Measurements from ENCODE around the gene NEDD4L.

The NEDD4L gene

DNA sequence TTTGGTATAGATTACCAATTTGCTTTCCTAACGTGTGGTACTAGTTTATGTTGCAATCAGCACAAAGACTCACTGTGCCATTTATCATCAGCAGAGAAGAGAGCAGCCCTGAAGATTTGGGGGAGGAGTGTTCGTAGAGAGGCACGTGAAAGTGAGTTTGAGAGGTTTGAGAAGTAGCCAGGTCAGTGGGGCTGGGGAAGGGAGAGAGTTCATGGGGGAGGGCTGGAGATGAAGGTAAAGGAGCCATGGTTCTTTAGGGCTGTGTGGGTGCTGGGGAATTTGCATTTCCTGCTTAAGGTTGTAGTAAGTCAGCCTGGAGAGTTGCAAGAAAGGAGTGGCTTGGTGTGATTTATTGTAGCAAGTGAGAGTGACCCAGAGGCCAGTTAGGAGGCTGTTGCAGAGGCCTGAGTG is 172.1 kb downstream of the NEDD4L start:
- TF ChIP-seq, protein P1, sequence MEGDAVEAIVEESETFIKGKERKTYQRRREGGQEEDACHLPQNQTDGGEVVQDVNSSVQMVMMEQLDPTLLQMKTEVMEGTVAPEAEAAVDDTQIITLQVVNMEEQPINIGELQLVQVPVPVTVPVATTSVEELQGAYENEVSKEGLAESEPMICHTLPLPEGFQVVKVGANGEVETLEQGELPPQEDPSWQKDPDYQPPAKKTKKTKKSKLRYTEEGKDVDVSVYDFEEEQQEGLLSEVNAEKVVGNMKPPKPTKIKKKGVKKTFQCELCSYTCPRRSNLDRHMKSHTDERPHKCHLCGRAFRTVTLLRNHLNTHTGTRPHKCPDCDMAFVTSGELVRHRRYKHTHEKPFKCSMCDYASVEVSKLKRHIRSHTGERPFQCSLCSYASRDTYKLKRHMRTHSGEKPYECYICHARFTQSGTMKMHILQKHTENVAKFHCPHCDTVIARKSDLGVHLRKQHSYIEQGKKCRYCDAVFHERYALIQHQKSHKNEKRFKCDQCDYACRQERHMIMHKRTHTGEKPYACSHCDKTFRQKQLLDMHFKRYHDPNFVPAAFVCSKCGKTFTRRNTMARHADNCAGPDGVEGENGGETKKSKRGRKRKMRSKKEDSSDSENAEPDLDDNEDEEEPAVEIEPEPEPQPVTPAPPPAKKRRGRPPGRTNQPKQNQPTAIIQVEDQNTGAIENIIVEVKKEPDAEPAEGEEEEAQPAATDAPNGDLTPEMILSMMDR (IDR thresholded peaks at IDR 0.05; ENCODE audit: control extremely low read depth, extremely low read depth, low read depth, missing control alignments), result no peak
- ChIA-PET CTCF (interaction anchor here (1.5 kb wide), 1 partner anchor 27 kb away, joined by 3 read pairs; no protein-coding TSS in a partner anchor), POLR2A (no interaction called here)
- no peak for DNase-seq (ENCODE audit: extremely low spot score)

DNA sequence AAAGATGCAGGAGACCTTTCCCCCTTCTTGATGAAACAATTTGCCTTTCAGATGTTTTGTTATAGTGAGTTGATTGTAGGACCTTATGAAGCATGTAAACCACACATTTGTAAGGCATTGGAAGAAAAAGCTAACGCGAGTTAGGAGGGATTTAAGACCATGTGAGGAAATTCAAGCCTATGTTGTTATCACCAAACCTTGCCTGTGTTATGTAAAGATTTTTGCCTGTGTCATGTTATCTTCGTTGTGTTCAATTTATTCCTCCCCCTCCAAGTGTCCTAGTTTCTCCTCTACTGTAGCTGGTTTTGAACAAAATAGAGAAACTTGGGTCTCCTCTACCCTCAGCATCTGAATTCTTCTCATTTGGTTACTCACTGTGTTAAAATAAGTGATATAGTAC is 173.0 kb downstream of the NEDD4L start:
- ChIA-PET POLR2A (no interaction called here), CTCF (interaction anchor here (0.7 to 1.5 kb wide), 2 partner anchors 13 to 26 kb away, joined by 3 read pairs; no protein-coding TSS in a partner anchor)
- no peak for DNase-seq (ENCODE audit: extremely low spot score)
- TF ChIP-seq, protein P1 (IDR thresholded peaks at IDR 0.05; ENCODE audit: control extremely low read depth, extremely low read depth, low read depth, missing control alignments), result no peak

DNA sequence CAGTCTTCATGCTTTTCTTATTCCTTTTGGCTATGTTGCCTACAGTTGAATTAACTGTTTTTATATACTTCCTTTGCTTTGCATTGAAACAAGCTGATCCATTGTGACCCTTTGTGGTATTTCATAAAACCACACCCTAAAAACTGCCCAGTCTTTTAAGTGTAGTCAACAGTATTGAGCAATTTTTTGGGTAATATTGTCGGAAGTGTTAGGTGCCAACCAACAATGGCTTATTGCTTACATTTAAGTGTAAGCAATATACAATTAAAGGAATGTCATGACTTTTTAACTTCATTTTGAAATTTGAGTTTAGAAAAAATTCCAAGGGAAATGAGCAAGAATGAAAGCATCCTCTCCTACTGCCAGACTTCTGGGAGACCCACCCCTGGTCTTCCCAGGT is 174.1 kb downstream of the NEDD4L start:
- DNase-seq (ENCODE audit: extremely low spot score), result no peak
- CTCF ChIA-PET, result no interaction called here
- TF ChIP-seq, protein P1 (IDR thresholded peaks at IDR 0.05; ENCODE audit: control extremely low read depth, extremely low read depth, low read depth, missing control alignments), result no peak
- POLR2A ChIA-PET, result no interaction called here

DNA sequence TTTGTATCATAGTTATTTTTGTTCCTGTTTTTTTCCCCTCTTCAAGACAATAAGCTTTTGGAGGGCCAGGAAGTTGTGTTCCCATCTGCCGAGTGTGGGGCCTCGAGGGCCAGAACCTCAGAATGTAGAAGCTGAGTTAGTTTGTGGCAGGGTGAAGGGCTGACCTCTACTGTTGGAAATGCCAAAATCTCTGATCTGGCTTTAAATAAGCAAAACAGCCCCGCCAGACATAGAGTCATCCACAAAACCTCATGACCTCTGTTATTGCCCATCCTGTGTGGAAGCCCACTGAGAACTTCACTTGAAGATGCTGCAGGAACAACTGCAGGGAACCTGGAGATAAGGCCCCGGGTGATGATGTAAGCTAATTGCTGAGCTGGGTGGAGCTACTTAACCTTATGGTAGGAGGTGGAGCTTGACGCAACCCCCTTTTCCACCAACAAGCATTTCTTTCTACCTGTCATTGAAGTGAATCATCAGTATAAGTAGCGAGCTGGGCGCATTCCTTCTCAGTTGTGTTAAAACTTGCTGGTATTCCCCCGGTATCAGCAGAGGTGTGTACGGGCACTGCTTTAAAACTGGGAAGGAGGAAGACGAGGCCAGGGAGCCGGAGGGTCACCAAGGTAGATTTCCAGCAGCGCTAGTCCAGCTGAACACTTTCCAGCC is 177.2 kb downstream of the NEDD4L start:
- ChIA-PET CTCF (interaction anchor here (0.8 to 1.2 kb wide), 3 partner anchors 9 to 40 kb away, joined by 3 to 4 read pairs (median 3); no protein-coding TSS in a partner anchor), POLR2A (no interaction called here)
- DNase-seq (ENCODE audit: extremely low spot score), result no peak
- TF ChIP-seq, protein P1 (IDR thresholded peaks at IDR 0.05; ENCODE audit: control extremely low read depth, extremely low read depth, low read depth, missing control alignments), result no peak

DNA sequence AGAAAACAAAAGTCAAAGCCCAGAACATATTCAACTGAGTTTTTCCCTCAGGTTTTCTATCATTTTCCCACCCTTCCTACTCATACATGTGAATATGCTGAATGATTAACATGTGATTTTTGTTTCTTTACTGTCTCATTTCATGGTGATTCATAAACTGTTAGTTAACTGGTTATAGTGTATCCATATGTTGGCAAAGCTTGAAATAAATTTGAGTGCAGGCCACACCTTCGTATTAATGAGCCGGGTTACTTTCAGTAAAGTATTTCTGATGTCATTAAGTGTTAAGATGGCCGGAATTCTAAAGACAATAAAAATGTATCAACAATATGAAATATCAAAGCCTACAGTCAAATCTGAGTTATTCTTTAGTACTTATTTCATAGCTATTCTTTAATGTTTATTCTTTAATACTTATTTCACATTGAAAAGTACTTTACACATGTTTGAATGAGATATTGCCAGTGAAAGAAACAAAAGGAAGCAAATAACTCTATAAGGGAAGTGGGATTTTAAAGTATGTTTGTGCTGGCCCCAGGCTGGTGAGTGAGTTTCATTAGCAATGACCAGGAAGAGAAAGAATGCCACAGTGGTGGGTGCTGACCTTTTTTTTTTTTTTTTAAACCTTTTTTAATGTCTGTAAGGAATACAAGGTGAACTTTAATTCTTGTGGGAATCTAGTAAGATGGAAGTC is 178.6 kb downstream of the NEDD4L start:
- DNase-seq (ENCODE audit: extremely low spot score), result no peak
- POLR2A ChIA-PET, result no interaction called here
- CTCF ChIA-PET, result no interaction called here
- TF ChIP-seq, protein P1 (IDR thresholded peaks at IDR 0.05; ENCODE audit: control extremely low read depth, extremely low read depth, low read depth, missing control alignments), result no peak

DNA sequence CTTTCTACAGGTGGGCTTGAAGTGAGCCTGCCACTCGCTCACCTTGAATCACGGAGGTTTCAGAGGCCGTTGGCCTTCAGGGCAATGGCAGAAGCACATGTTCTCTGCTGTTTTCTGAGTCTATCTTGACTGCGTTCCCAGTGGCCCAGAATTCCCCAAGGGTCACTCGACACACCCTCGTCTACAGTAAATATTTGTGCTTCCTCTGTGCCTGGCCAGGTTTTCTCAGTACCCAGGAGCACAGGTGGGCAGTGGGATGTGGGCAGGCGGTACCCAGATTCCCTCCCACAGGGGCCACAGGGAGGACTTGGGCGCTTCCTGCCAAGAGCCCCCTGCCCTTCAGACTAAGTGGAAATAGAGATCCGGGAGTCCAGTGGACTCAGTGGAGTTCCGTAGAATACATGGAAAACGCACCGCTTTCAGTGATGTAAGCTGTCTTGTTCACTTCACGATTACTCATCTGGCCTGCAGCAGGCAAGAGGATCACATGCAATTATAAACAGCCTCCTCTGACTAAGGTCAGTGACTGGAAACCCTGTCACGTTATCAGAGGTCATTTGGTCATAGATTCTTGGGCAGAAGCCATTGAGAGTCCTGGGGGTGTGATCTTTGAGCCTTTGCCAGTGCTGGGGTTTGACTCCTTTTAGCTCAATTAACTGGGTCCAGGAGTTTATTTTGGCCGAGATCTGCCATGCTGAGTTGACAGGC is 179.8 kb downstream of the NEDD4L start:
- POLR2A ChIA-PET, result no interaction called here
- CTCF ChIA-PET, result no interaction called here
- TF ChIP-seq, protein P1 (IDR thresholded peaks at IDR 0.05; ENCODE audit: control extremely low read depth, extremely low read depth, low read depth, missing control alignments), result no peak
- DNase-seq (ENCODE audit: extremely low spot score), result no peak
